K562 (cell line): ENCODE measurements around the gene INKA2. TPM values are rescaled to one million over a fixed set of nuclear protein-coding genes. Genes with fewer than 3 reads are reported as not detected.

Experiments used
- C11orf30 ChIP-seq: fragments of 450-650 bp; IDR thresholded peaks from 2 replicates; pipeline ENCODE4 v1.6.1; 2016; ENCODE audit warnings: low read depth, mild to moderate bottlenecking
- CHD1 ChIP-seq: fragments of 200-600 bp; sonication (generic); IDR thresholded peaks from one replicate; pipeline ENCODE4 v1.6.1; 2012; ENCODE audit warnings: mild to moderate bottlenecking, moderate library complexity, low read length, inconsistent platforms
- CTBP1 ChIP-seq: fragments of 450-650 bp; IDR thresholded peaks from 2 replicates; pipeline ENCODE4 v1.6.1; 2016; ENCODE audit warnings: borderline replicate concordance
- E4F1 ChIP-seq: fragments of 250-450 bp; sonication (Bioruptor Pico); IDR thresholded peaks from 2 replicates; pipeline ENCODE4 v1.5.0; 2021; ENCODE audit warnings: mild to moderate bottlenecking, borderline replicate concordance
- ELF1 ChIP-seq: fragments of 200-800 bp; sonication (Bioruptor generic); IDR thresholded peaks from 2 replicates; pipeline ENCODE4 v1.6.1; 2016; ENCODE audit warnings: missing genetic modification characterization, missing compliant biosample characterization
- EP300 ChIP-seq: IDR thresholded peaks from 2 replicates; pipeline ENCODE4 v1.6.1; 2012; ENCODE audit warnings: low read length, improper control_type of control experiment
- FOXJ3 ChIP-seq: sonication (generic); formaldehyde crosslinking; IDR thresholded peaks from 2 replicates; pipeline ENCODE4 v1.4.0; 2020; ENCODE audit warnings: mild to moderate bottlenecking, missing genetic modification reagents
- MXI1 ChIP-seq: IDR thresholded peaks from 2 replicates; pipeline ENCODE4 v1.6.1; 2011; ENCODE audit warnings: low read depth, mild to moderate bottlenecking, improper control_type of control experiment, low read length
- NFYB ChIP-seq: IDR thresholded peaks from 2 replicates; pipeline ENCODE4 v1.6.1; 2011; ENCODE audit warnings: mild to moderate bottlenecking, moderate library complexity; ENCODE audit not compliant: insufficient read length; ENCODE audit errors: extremely low read depth
- RB1 ChIP-seq: fragments of 450-650 bp; IDR thresholded peaks from 2 replicates; pipeline ENCODE4 v1.6.1; 2017; ENCODE audit warnings: low read depth, mild to moderate bottlenecking
- SP1 ChIP-seq: sonication (generic); formaldehyde crosslinking; IDR thresholded peaks from 2 replicates; pipeline ENCODE4 v1.8.1; 2022; ENCODE audit warnings: mild to moderate bottlenecking, missing genetic modification reagents
- THRB ChIP-seq: fragments of 450-650 bp; formaldehyde crosslinking; conservative IDR thresholded peaks from 2 replicates; pipeline ENCODE4 v1.4.0; 2022; ENCODE audit warnings: mild to moderate bottlenecking, missing genetic modification characterization
- ZBTB8A ChIP-seq: fragments of 450-650 bp; IDR thresholded peaks from 2 replicates; pipeline ENCODE4 v1.6.1; 2018; ENCODE audit warnings: mild to moderate bottlenecking, moderate library complexity; ENCODE audit not compliant: partially characterized antibody
- ZNF146 ChIP-seq: IDR thresholded peaks from one replicate; pipeline ENCODE4 v1.6.1; 2018; ENCODE audit warnings: missing compliant biosample characterization; ENCODE audit not compliant: unreplicated experiment
- ZNF253 ChIP-seq: fragments of 250-450 bp; sonication (Bioruptor Pico); conservative IDR thresholded peaks from 2 replicates; pipeline ENCODE4 v1.6.1; 2021; ENCODE audit warnings: mild to moderate bottlenecking
- ZNF318 ChIP-seq, 2 experiments: fragments of 450-650 bp; IDR thresholded peaks; 2 replicates each; pipeline ENCODE4 v1.6.1; 2016; ENCODE audit warnings: mild to moderate bottlenecking in 2 of 2, borderline replicate concordance in 1 of 2, low read depth in 1 of 2, moderate library complexity in 1 of 2
- polyA plus RNA-seq, 8 experiments: library from polyadenylated mRNA; depleted of rRNA in 4 of 8; stranded (reverse) in 5 of 8; unstranded in 3 of 8; fragments of >200 nt; fragmentation: Nextera tagmentation in 2 of 8; fragmentation: Illumina TruSeq in 1 of 8; extraction: Ambion mirVana in 2 of 8; extraction: Trizol in 1 of 8; gene quantifications; 2 replicates each; pipeline versions ENCODE4 v1.2.1 to v1.2.3, GENCODE V29; 2011 to 2014; ENCODE audit warnings: inconsistent platforms in 1 of 8, missing spikeins in 1 of 8
- total RNA-seq, 7 experiments: library from RNA; depleted of rRNA in 6 of 7; stranded (reverse); fragments of >200 nt in 6 of 7; fragmentation: Illumina TruSeq in 2 of 7; extraction: Trizol in 2 of 7; gene quantifications; 2 replicates each; pipeline versions ENCODE4 v1.2.1 to v1.2.3, GENCODE V29; 2011 to 2021; ENCODE audit warnings: low replicate concordance in 1 of 7

Gene INKA2
- total and polyA plus RNA-seq, 9 of the 15 experiments (the other 6 are each of a cell fraction or from before 2014, with no cell fraction given) = 0.04 to 1.4 (median 0.26) TPM; not detected in 1

GRCh38 chr1:111755331-111756123 lies 16.3 kb upstream of the INKA2 start, which contains the start of gene DDX20 (continued):
- TF ChIP-seq ZNF318 (IDR thresholded peaks at IDR 0.05; ENCODE audit: borderline replicate concordance in 1 of 2, low read depth in 1 of 2) (no peak), MXI1 (peak; percentile 82), ELF1 (peak; percentile 71), CTBP1 (peak; percentile 97), ZNF146 (no peak), NFYB (no peak), ZNF253 (no peak), ZBTB8A (no peak), E4F1 (no peak), EP300 (peak; percentile 16; the same call in 1 of the 2 replicates), THRB (peak; percentile 62; the same call in 1 of the 2 replicates), FOXJ3 (CRISPR knock-in tag) (no peak), C11orf30 (peak; percentile 98), RB1 (peak; percentile 94), SP1 (CRISPR knock-in tag) (peak; percentile 98), CHD1 (peak; percentile 64)
